Measurements from ENCODE around the gene PDZRN3.

PDZRN3 gene

DNA sequence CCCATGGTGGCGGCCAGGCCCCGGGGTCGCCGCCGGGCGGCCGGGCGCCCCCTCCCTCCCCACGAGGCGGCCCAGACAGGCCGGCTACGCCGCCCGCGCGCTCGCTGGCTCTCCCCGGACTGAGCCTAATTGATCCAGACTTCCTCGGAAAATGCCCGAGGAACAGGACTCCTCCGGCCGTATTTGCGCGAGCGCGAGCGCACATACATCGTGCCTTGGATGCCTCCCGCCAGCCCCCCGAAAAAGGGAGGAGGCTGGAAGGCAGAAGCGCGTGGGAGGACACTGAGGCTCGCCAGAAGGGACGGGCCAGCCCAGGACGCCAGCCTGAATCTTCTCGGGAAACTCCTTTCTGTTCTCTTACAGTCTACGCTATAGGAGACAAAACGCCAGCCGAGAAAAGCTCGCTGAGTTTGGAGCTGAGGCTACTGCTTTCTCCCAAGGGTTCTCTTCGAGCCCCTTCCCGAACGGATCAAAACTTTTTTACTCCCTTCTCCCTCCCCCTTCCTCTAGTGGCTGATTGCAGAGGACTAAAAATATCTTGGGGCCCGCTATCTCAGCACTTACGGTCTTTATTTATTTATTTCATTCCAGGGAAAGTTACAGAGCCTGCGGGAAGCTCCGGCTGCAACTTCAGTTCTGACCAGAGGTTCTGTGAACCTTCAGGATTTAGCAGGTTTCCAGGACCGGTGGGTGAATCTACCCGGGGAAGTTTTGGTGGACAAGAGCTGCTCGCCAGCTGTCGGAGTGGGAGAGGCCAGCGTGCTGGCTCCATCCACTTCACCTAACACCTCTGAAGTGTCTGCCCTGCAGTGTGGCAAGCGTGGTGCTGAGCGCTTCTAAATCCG is at the start of gene PDZRN3:
Gene PDZRN3 (minus strand): TSS at position 121 of the 845 bp plus-strand sequence.
- peak within 1 kb of the TSS; percentile 89 for H3K27ac ChIP-seq
- TF ChIP-seq, protein P1, sequence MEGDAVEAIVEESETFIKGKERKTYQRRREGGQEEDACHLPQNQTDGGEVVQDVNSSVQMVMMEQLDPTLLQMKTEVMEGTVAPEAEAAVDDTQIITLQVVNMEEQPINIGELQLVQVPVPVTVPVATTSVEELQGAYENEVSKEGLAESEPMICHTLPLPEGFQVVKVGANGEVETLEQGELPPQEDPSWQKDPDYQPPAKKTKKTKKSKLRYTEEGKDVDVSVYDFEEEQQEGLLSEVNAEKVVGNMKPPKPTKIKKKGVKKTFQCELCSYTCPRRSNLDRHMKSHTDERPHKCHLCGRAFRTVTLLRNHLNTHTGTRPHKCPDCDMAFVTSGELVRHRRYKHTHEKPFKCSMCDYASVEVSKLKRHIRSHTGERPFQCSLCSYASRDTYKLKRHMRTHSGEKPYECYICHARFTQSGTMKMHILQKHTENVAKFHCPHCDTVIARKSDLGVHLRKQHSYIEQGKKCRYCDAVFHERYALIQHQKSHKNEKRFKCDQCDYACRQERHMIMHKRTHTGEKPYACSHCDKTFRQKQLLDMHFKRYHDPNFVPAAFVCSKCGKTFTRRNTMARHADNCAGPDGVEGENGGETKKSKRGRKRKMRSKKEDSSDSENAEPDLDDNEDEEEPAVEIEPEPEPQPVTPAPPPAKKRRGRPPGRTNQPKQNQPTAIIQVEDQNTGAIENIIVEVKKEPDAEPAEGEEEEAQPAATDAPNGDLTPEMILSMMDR (conservative IDR thresholded peaks at IDR 0.05) = no peak

DNA sequence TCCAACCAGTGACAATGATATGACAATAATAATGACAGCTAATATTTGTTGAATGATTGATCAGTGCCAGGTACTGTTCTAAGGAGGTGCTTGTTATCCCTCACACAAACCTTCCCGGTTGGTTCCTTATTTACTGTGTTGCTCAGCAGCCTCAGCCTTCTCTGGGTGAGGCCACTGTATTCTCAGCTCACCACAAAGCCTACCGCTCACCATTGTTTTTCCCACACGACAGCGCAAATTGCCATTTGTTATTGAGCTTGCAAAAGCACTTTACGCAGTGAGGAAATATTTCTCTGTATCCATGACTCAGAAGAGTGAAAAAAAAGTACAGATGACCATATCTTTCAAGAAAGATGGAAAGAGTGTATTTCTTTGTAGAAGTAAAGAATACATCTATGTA is 49.5 kb upstream of the PDZRN3 start:
- TF ChIP-seq, protein P1 (conservative IDR thresholded peaks at IDR 0.05) = no peak
- no peak overlapping the region for H3K27ac ChIP-seq

DNA sequence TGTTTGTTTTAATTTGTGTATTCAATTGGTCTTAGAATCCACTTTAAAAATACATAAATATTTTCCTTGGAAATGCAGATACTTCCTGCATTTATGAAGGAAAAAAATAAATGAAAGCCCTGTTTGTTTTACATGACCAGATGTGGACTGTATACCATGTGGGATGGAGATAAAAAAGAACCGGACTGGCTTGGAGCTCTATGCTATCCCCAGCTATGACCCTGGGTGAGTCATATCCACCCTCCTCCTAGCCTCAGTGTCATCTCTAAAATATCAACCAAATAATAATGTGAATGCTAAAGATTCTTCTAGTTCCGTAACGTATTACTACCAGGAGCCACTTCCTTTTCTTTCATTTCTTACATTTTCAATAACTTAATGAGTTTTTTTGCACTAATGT is 44.5 kb upstream of the PDZRN3 start:
- TF ChIP-seq, protein P1 (conservative IDR thresholded peaks at IDR 0.05) = no peak

DNA sequence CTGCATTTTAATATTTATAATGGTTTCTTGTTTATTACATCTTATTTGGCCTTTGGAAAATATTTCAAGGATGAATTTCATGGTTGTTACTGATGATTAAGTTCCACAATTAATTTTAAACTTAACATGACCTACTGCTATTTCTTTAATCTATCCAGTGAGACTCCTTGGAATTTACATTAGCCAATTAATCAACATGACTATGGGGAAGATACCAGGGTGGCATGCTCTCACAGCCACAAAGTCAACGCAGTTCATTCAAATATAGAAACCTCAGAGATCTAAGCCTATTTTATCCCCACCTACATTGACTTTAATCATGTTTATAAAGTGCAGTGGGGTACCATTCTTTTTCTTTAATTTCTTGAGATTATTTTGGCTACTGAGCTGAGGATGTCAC is 43.6 kb upstream of the PDZRN3 start:
- TF ChIP-seq, protein P1 (conservative IDR thresholded peaks at IDR 0.05) = no peak
- no peak overlapping the region for H3K27ac ChIP-seq

More for the DNA sequence above, 44.5 kb upstream of the PDZRN3 start:
- H3K27ac ChIP-seq = no peak overlapping the region

DNA sequence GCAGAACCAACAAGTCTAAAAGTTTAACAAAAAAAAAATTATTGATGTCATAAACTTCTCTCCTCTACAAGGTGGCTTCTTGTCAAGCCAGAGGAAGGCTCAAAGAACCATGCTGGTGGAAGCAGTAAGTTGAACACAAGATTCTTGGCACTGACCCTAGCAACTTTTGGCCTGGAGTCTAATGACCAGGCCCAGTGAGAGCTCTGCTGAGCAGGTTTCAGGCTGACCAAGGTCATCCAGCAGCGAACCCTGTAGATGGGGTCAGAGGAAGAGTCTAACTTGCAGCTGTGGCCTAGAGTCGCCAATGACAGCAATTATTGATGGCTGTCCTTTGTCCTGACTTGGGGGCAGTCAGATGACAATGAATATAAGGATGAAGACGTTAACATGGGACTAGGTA is 43.1 kb upstream of the PDZRN3 start:
- TF ChIP-seq, protein P1 (conservative IDR thresholded peaks at IDR 0.05) = no peak
- no peak overlapping the region for H3K27ac ChIP-seq

DNA sequence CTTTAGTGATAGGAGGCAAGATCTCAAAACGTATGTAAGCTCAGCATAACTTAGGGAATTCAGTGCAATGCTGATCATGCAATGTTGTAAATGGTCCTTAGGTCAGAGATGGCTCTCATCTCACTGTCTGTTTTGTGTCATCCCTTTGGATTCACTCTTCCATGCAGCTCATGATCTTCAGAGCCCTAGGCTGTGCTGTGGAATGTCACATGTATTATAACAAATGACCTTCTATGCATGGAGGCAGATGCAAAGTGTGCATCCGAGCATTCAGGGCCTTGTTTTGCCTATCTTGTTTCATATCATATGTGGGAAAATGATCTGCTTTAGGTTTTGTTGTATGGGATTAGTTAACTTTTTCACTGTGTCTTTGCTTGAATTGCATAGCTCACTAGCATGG is 40.5 kb upstream of the PDZRN3 start:
- TF ChIP-seq, protein P1 (conservative IDR thresholded peaks at IDR 0.05) = no peak
- no peak overlapping the region for H3K27ac ChIP-seq

DNA sequence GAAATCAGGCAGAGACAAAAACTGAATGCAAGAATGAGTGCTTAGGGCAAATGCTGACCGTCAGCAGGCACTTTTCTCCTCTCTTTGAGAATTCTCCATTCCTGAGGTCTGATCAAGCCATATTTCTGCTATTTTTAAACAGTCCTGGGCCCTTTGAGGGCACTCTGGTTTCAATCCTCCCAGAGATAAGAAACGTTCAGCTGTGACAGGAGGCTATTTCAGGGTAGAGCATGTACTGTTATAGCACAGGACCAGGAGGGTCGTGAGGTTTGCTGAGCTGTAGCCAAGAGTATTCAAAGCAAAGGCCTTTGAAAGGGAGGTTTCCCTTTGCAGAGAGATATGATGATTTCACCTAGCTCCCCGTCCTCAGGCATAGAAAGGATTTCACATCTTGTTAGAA is 39.6 kb upstream of the PDZRN3 start:
- TF ChIP-seq, protein P1 (conservative IDR thresholded peaks at IDR 0.05) = no peak
- no peak overlapping the region for H3K27ac ChIP-seq

Measured in VCaP (cell line).